NCI-H187 treated with DMSO at 0.1 percent for 48 hours (cell line): ENCODE data around the gene GSE1.
"Not testable (repeated sequence)": the region's sequence is repeated elsewhere in the genome, so short reads cannot be mapped to it uniquely, and the experiment has no call there.

Source experiments
- DNase-seq: peaks from one replicate; lab custom pipeline; 2025; lab: John Stamatoyannopoulos, UW

GSE1 gene

DNA sequence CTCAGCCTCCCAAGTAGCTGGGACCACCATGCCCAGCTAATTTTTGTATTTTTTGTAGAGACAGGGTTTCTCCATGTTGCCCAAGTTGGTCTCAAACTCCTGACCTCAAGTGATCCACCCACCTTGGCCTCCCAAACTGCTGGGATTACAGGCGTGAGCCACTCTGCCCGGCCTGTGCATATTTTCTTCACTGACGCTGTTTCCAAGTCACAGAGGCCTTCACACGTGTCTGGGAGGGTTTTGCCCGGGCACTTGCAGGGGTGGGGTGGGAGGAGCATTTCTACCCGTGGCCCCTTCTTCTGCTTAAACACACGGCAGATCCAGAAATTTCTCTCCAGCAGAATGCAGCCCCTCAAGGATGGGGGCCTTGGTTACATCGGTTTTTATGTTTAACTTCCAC, 20.8 kb upstream of the GSE1 start:
- not testable (repeated sequence) for DNase-seq

DNA sequence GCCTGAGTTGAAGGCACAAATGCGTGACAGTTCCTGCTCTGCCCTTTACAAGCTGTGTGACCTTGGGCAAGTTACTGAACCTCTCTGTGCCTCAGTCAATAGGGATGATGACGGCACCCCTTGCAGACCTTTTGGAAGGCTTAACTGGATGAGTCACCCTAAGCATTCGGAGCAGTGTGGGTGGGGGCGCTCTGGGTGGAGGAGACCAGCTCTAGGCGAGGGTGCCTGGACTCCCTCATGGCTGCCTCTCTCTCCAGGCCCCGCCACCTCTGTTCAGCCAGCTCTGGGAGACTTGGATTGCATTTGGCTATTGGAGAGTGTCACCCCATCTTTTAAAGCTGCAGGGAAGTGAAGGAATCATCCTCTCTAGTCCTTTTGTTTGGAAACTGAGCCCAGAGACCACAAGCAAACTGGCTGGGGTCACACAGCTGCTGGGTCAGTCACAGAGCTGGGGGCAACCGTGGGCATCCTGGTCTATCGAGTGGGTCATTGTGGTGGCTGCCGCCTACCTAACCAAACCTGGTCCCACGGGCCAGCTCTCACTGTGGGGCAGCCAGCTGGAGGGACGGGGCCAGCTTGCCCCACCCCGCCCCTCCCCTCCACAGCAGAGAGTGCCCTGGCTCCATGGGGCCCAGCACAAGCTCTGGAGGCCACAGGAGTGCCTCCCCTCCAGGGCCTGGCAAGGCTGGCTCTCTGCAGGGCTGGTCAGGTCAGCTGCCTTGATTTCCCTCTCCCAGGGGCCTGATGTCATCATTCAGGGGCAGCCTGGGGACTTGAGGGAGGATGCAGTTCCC, 20.2 kb upstream of the GSE1 start:
- no peak for DNase-seq

DNA sequence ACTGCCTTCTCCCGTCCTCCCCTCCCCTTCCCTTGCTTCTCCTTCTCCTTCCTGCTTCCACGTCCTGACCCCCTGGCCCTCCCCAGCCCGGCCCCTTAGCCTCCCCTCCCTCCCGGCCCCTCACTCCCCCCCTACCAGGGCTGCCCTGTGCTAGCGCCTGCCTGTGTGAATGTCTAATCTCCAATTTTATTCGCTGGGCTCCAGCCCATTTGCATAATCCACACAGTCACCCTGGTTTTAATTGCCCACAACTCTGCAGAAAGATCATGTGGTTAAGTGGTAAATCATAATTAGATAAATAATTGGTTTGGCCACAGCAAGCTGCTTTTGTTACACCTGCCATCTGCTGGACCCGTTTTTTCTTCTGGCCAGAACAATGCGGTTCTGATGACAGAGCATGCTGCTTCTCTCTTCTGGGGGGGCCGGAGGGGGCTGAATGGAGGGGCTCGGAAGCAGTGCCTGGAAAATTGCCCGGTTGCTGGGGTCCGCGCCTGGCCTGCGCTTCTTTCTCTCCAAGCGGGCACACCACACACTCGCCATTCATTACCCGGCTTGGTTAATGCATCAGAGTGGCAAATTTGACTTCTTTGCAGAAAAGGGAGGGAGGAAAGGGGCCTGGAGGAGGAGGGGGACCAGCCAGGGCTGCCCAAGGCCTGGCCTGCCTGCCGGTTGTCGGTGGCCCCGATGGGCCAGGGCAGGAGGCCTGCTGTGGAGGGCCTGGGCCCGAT, 19.5 kb upstream of the GSE1 start:
- no peak for DNase-seq

DNA sequence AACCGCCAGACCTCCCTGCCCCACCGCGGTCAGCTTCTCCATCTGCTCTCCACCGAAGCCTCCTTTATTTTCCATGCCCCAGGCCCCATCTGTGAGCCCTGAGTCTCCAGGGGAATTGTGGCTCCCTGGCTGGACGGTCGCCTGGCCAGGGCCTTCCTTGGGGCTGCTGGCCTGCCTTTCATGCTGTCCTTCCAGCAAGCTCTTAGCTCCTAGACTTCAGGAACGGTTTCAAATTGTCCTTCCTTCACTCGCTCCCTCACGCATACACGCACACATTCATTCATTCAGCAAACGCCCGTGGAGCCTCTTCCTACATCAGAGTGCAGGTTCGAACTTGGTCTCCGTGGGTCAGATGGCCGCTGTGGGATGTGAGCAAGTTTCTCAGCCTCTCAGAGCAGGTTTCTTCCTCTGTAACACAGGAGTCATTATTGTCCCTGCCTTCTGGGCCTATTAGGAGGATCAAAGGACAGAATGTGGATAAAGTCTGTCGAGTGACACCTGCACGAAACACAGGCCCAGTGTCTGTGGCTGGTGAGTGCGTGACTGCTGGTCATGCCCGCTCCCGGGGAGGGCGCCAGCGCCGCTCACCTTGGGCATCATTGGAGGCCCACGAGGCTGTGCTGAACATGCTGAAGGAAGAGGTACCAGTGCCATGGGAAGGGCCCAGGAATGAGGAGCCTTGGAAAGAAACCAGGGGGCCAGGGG, 18.7 kb upstream of the GSE1 start:
- DNase-seq, result no peak

DNA sequence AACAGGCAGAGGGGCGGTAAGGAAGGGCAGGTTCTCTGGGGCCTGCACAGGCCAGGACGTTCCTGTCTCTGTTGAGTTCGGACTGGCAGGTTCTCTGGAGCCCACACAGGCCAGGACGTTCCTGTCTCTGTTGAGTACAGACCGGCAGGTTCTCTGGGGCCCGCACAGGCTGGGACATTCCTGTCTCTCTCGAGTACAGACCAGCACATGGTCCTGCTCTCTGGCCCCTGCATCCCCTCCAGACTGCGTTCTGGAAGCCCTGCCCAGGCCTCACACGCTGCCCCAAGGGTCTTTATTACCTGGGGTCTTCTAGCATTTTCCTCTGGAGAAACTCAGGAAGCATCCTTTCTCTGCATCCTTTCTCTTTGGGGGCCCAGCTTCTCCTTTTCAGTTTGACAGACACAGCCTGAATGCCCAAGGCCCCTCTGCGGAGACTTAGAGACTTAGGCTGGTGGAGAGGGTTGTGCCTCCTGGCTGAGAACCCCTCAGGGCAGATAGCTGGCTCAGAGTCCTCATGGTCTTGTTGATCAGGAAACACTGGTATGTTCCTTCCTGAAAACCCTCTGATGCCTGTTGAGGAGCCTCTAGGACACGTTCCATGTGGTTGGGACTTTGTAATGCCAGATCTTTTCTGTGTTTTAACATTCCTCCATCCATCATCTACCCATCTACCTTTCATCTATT, 18.0 kb upstream of the GSE1 start:
- no peak for DNase-seq

DNA sequence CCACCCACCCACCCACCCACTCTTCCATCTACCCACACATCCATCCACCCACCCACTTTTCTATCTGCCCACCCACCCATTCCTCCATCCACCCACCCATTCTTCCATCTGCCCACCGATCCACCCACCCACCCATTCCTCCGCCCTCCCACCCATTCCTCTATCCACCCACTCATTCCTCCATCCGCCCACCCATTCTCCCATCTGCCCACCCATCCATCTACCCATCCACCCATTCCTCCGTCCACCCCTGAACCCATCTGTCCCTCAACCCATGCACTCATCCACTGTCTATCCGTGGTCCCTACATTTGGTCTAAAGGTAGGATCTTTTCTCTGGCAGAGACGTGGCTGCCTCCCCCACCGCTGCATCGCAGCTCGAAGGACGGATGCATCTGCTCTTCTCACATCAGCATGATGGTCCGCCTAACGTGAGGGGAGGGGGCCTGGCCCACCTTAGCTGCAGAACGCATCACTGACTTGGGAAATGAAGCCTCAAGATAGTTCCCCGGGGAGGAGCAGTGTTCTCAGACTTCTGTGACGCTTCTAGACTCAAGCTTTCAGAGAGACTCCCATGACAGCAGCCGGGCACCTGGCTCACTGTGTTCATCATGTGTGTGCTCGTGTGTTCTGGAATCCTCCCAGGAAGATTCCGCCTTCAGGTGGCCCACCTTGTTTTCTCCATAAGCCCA, 17.2 kb upstream of the GSE1 start:
- no peak for DNase-seq

DNA sequence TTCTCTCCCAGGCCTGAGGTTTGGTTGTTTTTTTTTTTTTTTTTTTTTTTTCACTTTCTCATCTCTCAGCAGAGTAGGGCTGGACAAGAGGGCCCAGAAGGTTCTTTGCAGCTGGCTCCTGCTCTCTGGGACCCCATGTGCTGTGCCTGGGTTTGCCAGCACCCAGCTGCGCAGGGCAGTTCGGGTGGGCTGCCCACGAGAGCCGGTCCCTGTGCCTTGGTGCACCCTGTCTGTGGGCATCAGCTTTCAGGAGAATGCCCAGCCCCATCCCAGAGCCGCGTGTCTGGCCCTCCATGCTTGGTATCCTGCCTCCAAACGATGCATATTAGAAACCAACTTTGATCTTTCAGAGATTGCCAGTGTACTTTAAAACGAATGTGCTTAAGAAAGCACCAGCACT, 15.0 kb upstream of the GSE1 start:
- DNase-seq, result no peak

DNA sequence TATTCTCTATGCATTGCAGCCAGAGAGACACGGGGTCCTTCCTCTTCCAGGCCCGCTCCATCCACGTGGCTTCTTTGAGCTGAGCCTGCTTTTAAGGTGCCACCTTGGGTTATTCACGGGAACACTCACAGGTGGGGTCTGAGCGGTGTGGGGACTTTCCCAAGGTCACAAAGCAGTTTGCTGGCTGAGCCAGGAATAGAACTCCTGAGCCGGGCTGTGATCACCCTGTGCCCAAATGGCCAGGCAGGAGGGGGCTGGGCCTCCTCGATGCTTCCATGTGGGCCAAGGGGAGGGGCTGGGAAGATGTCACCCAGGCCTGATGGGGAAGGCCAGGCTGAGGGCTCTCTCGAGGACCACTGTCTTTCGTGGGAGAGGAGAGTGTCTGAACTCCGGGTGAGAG, 13.0 kb upstream of the GSE1 start:
- no peak for DNase-seq

DNA sequence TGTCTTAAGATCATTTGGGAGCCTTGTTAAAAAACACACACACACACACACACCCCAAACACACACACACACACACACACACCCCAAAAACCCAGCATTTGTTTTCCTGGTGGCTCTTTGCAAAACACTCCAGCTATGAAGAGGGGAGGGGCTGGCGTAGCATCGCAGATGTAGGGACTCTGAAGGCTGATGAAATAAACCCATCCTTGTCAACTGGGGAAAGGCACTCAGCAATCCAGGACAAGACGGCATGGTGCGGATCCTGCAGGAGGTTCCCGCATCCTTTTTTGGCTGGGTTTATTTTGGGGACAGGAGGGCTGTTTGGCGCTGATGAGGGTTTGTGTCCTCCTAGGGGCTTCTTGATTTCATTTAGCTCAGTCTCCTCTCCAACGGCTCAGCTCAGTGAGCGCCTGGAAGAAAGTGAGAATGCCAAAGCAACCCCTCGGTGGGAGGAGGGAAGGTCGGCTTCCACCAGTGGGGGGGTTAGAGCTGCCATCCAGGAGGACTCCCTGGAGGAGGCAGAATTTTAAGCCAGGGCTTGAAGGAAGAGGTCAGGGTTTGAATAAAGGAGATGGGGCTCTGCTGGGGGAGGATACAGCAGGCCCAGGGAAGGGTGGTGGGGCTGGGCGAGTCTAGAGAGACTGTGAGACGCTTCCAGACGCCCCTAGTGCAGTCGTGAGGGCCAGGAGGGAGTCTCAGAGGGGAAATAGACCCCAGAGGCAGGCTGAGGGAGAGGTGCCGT, 12.4 kb upstream of the GSE1 start:
- DNase-seq, result no peak

DNA sequence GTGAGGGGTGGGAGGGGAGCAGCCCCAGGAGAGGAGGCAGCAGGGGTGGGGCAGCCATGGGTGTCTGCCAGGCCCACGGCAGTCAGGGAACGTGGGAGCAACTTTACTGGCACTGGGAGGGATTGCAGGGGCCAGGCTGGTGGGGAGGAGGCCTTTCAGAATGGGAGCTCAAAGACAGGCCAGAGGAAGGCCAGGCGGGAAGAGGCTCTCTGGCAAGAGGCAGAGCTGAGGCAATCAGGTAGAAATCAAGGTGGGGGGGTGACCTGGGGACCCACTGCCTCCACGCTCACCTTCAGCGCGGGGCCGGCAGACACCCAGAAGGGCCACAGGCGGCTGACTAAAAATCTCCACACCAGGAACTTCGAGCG, 11.9 kb upstream of the GSE1 start:
- no peak for DNase-seq

DNA sequence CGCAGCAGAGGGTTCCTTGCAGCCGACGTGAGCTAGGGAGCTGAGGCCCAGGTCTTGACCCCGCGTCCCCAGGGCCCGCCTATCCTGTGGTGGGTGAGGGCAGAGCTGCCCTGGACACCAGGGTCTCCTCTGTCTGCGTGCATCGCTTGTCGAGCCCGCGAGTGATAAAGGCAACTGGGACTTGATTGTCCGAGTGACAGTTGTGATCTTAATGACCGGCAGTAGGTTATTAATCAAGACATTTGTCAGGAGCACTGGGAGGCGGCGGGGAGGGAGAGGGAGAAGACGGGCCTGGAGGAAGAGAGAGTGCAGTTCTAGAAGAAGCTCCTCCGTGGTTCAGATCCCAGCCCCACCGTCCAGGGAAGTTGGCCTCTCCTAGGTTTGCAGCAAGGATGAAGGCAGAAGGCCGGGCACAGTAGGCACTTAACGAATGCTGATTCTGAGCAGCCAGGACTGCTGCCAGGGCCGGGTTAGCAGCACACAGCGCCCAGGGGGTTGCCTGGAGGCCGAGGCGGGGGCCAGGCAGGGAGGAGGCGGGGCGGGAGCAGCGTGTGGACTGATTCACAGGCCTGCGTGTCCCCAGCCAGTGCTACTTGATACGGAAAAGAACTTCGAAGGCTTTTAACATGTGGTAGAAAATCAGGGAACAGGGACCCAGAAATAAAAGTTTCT, 11.3 kb upstream of the GSE1 start:
- DNase-seq, result no peak

DNA sequence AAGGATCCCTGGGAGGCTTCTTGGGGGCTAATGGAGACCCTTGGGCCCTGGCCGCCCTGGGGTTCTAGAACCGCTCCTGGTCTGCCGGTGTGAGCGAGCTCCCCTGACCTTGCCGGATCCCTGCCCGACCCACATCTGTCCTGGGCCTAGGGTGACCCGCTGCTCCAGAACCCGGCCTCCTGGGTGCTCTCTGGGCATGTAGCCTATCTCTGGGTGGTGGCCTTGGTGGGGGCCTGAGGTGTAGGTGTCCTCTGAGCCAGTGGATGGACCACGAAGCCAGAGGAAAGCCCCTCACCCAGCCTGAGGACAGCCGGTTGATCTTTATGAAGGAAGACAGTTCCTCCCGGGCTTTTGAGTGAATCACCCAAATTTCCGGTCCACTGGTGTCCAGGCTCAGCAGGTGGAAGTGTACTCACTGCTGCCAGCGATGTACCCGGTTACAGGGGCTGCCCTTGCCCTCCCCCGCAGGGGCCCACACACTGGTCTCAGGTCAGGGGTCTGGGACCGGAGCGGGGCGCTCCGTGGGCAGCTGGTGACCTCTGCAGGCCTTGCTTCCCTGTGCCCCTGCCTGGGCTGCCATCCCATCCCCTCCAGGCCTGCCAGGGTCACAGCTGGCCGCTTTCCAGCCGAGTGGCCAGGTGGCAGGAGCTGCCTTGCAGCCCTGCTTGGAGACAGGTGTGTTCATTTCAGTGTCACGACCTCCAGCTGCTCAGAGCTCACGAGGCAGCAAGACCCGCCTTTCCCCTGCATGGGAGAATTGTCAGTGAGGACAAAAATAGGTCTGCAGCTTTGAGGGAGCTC, 10.5 kb upstream of the GSE1 start:
- DNase-seq, result no peak

DNA sequence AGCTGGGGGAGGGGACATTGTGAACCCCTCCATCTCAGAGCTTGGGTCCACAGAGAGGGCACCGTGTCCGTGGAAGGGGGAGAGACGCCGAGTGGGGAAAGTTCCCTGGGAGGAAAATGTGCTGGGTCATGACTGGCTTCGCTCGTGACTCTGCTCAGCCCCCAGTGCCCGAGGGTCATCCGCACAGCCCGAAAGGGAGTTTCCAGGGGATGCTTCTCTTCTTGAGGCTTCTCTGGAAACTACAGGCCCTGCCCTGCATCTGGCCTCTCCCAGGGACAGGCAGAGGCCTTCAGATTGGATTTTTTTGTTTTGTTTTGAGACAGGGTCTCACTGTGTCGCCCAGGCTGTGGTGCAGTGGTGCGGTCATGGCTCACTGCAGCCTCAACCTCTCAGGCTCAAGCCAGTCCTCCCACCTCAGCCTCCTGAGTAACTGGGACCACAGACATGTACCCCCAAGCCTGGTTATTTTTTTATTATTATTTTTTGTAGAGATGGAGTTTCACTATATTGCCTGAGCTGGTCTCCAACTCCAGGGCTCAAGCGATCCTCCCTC, 9.8 kb upstream of the GSE1 start:
- no peak for DNase-seq

DNA sequence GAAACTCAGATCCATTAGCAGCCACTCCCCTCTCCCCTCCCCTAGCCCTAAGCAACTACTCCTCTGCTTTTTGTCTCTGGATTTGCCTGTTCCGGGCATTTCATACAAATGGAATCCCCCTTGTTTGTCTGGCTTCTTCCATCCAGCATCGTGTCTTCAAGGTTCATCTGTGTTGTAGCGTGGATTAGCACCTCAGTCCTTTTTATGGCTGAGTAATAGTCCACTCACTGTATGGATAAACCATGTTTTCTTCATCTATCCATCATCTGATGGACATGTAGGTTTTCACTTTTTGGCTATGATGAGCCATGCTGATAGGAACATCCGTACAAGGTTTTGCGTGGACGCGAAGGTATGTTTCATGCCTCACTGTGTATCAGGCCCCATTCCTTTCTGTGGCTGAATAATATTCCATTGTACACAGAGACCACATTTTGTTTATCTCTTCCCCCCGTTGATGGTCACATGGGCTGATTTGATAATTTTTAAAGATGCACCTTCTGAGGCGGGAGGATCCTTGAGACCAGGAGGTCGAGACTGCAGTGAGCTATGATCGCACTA, 8.9 kb upstream of the GSE1 start:
- no peak for DNase-seq

DNA sequence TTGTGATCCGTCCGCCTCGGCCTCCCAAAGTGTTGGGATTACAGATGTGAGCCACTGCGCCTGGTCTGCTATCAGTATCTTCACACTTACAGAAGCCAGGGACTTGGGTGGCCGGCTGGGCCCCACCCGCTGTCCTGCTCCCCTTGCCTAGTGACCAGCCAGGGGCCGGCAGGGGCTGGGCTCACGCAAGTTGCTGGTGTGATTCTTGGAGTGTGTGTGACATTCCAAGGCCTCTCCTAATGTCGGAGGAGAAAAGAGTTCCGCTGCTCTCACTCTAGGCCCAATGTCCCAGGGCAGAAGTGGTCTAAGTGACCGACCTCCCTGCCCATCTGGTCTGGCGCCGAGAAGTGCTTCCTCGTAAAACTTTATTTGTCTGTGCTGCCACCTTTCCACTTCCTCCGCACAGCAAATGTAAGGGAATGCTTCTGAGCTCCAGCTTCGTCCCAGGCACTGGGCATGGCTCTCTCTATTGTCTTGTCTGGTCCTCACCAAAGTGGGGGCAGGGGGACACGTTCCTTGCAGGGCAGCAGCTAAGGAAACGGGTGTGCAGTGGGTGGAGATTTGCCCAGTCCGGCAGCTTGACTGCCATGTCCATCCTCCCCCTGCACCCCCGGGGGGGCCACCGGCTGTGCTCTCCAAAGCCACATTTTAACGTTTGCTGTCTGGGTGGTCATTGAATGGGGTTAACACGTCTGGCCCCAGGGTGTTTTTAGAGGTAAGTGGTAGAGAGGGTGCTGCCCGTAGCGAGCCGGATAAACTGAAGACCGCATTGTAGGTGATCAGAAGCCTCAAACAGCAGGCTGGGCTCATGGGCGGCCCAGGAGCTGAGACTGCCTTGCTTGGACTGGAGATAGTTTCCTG, 7.8 kb upstream of the GSE1 start:
- no peak for DNase-seq

DNA sequence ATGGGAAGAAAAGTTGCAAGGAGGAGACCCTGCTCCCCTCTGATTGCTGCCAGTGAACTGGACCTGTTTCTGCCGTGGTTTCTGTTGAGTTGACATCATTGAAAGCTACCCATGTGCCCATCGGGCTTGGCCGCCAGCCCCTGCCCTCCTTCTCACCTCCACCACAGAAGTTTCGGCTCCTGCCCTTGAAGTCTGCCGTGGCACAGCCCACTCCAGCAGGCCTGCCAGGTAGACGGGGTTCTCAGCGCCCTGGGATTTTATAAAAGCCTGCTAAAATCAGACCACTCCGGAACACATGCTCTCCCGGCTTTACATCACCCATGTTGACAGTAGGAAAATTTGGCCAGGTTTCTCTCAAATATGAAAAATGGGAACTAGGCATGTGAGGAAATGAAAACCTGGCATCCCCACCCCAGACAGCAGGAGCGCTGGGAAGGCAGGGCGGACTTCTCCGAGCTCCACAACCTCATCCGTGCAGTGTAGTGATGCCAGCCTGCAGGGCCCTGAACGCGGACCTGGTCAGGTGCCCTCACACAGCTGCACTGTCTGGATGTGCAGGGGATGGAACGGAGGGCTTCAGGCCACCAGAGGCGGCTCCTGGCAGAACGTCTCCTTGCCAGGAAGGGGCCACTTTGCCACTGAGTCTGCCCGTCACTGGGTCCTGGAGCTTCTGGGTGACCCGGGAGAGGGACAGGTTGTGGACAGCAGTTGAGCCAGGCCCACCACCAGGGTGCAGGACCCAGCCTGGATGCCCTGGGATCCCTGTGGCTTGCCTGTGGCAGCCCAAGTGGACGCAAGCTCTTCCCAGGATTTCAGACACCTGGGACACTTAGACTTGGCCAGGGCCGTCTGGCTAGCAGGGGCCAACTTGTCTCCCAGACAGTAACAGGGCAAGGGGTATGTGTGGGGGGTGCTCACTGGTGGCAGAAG, 6.9 kb upstream of the GSE1 start:
- DNase-seq, result no peak

DNA sequence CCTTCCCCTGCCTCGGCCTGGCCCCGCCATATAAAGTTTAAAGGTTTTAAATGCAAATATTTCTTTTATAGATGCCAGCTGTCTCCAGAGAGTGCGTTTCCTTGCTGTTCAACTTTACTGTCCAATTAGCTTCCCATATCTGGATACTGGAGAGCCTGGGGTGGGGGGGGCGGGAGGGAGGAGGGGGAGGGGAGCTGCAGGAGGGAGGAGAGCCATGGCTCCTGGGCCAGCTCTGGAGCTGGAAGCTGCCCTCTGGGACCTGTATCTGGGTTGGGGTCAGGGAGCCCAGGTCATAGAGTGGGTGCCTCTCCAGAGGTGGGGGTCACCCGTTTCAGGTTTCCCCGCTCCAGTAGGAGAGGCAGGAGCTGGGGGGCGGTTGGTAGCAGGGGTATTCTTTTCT, 6.2 kb upstream of the GSE1 start:
- no peak for DNase-seq
